ENCODE measurements around the gene PIK3R6.
"Not testable (repeated sequence)": the region's sequence is repeated elsewhere in the genome, so short reads cannot be mapped to it uniquely, and the experiment has no call there.

The PIK3R6 gene

DNA sequence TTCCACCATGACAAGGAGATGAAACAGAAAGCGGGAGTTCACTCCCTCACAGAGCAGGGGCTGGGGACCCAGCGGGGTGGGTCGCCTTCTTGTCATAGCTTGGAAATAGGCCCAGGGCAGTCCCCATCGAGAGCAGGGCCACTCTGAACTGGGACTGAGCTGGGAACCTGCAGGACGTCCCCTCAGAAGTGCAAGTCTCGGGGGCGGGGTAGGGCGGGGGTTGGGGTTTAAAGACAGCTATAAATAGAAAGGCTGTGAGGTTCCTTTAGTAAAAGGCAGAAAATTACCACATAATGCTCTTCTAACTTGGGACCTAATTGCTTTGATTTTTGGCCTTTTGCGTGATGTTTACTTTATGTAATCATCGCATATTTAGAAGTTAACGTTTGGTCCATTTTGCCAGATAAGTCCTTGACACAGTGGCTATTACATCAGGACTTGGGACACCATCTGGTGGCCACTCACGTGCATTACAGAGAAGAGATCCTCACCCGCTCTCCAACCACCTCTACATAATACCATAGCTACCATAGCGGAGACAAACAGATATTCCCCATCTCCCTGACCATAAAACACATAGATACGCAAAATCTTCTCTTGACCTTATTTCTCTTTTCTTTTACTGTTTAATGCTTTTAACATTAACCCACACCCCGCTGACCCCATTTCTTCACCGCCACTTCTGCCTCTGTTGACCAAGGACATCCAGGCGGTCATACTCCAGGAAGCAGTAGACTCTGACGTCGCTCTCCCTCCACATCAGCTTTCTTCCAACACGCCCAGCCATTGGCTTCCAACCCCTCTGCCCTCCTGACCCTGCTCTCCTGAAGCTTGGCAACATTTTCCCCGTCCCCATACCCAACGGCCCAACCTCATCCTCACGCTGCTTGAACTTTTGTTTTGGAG is 27.5 kb upstream of the PIK3R6 start:
- peak; percentile 88 for DNase-seq (ENCODE audit: low spot score)

- peak; percentile 25 for DNase-seq (ENCODE audit: low spot score)
Observed at GRCh38 chr17:8894202-8894671, 26.8 kb upstream of the PIK3R6 start.

DNA sequence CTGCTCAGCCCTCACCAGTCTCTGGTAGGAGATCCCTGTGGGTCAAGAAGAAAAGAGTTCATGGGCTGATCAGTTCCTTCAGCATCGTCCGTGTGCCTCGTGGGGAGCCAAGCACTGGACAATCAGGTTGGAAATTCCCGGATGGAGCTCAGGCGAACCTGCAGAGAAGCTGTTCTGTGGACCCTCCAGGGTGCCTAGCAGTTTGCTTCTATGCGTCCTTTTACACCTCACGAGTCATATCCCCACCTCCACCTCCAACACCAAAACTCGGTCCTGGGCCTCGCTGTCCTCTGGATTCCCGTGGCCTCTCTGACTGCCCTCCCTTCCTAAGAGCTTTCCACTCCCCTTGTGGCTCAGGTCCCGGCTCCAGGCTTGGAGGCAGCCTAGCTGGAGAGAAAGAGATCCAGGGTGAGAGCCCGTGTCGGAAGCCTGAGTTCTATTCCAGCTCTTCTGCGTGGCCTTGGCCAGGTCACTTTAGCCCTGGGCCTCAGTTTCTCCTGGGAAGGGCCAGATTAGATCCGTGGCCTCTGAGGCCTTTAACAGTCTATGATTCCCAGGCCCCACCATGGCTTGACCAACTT is 26.2 kb upstream of the PIK3R6 start:
- no peak for DNase-seq (ENCODE audit: low spot score)

GRCh38 chr17:8893059-8893458 is 25.6 kb upstream of the PIK3R6 start:
- no peak for DNase-seq (ENCODE audit: low spot score)

DNA sequence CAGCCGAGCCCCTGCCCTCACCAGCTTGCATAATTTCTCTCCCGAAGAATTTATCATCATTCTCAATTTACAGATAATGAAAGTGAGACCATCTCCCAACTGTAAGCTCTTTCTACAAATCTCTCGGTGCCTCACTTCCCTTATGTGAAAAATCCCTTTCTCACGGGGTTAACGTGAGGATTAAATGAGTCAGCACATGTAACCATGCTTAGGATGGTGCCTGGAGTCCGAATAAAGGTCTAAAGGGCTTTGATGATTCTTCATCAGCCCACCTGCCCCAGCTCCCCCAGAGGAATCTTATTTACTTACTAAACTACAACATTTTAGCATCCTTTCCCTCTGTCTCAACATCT is 24.8 kb upstream of the PIK3R6 start:
- no peak for DNase-seq (ENCODE audit: low spot score)

GRCh38 chr17:8890671-8891070 is 23.2 kb upstream of the PIK3R6 start:
- no peak for DNase-seq (ENCODE audit: low spot score)

DNA sequence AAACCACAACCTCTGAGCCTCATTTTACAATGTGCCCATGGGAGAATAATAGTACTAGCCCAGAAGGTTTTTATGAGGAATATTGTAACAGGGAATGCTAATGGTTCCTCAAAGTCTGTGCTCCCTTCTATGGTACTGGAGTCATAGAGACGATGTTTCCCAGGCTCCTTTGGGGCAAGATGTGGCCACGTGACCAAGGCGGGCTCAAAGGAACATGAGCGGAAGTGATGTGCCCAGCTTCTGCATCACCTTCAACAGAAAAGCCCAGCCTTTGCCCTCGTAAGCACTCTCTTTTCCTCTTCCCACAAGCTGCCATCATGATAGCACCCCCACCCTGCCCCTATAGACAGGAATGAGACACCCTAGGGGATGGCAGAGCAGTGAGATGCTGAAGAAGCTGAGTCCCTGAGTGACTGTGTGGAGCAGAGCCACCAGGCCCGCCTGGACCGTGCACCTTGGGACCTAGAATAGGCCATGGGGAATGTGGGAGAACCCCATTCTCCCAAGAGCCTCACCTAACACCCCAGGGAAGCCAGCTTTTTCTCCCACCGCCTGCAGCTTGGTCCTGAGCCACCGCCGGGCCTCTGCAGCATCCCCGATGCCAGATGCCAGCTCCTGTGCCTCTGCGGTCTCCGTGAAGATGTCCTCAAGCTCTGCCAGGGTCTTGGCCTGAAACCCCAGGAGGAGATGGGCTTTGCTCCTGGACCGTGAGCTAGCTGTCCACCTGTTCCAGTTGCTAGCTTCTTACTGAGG is 22.2 kb upstream of the PIK3R6 start:
- DNase-seq (ENCODE audit: low spot score), result no peak

DNA sequence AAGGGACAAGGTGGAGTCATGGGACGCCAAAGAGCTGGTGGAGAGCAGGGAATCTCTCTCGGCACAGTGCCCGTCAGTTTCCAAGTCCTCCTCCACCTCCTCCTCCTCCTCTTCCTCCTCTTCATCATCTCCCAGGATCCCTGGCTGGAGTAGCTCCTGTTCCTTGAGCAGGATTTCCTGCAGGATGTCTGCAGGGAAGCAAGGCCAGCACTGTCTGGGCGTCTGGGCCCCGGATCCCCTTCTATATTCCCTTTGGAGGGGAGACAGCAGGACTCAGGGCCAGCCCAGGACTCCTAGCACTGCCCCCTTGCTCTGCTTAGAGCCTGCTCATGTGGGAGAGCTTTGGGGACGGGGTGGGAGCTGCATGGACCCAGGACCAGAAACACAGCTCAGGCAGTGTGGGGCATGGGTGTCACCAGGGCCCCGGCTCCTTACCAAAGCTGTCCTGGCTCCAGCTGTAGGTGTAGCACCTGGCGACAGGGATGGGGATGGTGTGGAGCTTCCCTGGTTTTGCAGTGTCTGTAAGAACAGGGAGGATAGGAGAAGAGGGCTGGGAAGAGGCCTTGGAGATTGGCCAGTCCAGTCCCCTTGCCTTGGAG is 21.3 kb upstream of the PIK3R6 start:
- DNase-seq (ENCODE audit: low spot score), result no peak

GRCh38 chr17:8887834-8888703 is 20.6 kb upstream of the PIK3R6 start:
- peak; percentile 83 for DNase-seq (ENCODE audit: low spot score)

GRCh38 chr17:8887301-8887700 is 19.8 kb upstream of the PIK3R6 start:
- DNase-seq (ENCODE audit: low spot score), result no peak

DNA sequence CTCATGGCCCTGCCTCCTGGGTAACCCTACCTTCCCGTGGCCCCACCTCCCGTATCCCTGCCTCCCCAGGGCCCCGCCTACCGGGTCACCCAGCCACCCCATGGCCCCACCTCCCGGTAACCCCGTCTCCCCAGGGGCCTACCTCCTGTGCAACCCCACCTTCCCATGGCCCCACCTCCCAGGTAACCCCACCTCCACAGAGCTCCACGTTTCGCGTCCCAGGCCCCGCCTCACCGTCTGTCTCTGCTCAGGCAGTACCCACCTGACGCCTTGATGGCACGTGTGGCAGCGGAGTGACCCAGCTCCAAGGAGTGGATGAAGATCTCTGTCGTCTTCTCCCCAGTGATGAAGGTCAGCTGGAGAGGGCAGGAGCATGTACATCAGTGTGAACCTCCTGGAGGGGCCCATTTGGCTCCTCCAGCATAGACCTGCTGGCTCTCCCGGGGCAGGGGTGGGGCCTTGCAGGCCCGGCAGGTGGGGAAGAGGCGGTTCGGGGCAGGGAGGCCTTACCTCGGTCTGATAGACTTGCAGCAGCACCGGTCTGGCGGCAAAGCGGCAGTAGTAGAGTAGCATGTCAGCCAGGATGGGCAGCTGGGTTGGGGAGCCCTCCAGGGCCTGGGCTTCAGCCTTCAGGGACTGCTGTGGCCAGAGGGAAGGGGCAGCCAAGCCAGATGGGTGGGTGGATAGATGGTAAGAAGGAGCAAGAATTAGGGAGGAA is 18.7 kb upstream of the PIK3R6 start:
- DNase-seq (ENCODE audit: low spot score), result no peak

GRCh38 chr17:8885163-8885966 is 17.9 kb upstream of the PIK3R6 start:
- DNase-seq (ENCODE audit: low spot score), result not testable (repeated sequence)

DNA sequence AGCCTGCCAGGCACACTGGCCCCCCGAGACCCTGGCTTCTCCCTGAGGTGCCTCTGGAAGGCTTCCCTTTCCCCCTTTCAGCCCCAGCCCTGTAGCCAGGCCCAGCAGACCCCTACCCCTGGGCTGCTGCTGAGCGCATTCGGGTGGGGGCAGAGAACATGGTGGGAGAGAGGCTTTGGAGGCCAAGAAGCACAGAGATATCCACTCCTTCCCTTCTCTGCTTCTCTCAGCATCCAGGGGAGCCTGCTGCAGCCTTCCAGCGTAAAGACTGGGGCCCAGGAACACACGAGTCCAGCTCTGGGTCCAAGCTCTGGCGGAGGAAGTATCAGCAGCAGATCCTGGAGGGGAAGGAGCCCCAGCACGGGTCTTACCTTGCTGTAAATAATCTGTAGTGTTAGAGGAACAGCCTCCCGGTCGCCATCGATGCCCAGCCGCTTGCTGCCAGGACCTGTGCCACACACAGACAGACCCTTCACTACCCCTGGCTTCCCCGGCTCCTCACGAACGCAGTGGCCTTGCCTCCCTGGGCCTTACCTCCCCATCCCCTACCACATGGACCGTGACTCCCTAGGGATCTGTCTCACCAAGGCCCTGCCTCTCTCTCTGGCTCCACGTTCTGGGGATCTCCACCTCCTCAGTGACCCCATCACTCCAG is 17.0 kb upstream of the PIK3R6 start:
- DNase-seq (ENCODE audit: low spot score), result no peak

DNA sequence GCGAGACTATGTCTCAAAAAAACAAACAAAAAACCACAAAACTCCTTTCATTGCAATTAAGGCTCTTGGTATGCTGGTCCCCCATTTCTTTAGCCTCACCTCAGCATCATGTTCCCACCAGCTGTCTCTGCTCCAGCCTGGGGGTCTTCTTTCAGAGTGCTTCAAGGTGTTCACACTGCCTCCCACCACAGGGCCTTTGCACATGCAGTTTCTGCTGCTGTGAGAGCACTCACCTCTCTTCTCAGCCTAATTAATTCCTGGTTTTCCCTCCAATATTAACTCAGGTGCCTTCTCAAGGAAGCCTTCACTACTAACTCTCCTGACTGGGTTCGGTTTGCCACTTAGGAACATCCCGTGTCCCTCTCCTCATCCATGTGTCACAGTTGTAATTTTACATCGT is 15.9 kb upstream of the PIK3R6 start:
- DNase-seq (ENCODE audit: low spot score), result no peak

DNA sequence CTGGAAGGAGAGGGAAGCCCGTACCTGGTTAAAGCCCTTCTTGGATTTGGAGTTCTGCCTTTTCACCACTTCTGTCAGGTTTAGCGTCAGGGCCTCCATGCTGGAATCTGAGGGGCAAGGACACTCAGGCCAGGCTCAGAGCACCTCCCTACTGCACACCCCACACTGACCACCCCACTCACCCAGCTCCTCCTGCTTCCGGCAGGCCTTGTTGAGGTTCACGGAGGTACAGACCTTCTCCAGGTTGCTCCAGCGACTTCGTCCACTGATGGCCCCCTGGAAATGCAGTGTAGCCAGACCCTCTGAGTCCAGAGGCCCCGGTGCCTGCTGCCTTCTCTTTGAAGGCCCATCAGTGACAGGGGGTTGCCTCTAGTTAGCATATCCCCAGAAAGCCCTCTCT is 14.1 kb upstream of the PIK3R6 start:
- DNase-seq (ENCODE audit: low spot score), result no peak

DNA sequence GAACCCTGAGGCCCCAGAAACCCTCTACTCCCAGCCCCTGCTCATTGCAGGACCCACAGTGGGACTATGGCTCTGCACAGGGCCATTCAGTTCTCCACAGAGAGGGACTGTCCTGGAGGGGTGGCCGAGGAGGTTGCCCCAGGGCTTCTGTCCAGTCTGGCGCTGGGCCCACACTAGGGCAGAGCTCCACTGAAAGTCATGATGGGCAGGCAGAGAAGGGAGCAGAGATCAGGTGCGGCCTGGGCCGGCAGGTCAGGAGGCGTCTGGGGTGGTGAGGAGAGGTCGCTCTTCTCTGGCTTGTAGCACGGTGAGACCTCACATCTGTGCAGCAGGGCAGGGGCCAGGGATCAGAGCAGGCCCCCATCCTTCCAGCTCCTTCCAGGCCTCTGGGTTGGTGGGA is 13.0 kb upstream of the PIK3R6 start:
- DNase-seq (ENCODE audit: low spot score), result no peak

DNA sequence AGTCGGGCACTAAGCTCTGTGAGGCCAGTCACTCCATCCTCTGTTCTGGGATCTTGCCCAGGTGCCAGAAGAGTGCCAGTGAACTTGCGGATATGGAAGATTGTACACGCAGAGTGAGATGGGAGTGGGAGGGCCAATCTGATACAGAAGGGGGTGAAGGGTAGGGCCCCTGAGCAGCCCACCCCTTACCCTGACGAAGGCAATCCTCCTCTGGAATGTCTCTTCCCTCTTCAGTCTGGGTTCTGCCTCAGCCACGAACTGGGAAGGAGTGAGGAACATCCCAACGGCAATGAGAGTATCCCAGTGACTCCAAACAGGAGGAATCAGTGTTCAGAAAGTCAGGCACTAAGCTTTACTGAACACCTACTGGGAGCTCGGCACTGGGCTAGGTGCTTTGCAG is 11.9 kb upstream of the PIK3R6 start:
- no peak for DNase-seq (ENCODE audit: low spot score)

- no peak for DNase-seq (ENCODE audit: low spot score)
Observed at GRCh38 chr17:8877984-8878383, 10.5 kb upstream of the PIK3R6 start.

GRCh38 chr17:8875957-8876356 is 8.5 kb upstream of the PIK3R6 start:
- DNase-seq (ENCODE audit: low spot score), result peak; percentile 71
